Posterior vena cava (tissue), 2 donors: ENCODE results near the gene DACH2. TPM values are rescaled to one million over a fixed set of nuclear protein-coding genes. Genes with fewer than 3 reads are reported as not detected.

Source experiments
- DNase-seq: peaks from one replicate; pipeline ENCODE4 v3.0.0-alpha.2; 2020; ENCODE audit warnings: low spot score
- intact Hi-C, 2 donors: fragments of 100-400 bp; cut with DNase I; formaldehyde crosslinking; loops; one replicate each; pipeline versions ENCODE4 v1.14.1 to v1.14.2; 2022 to 2023
- total RNA-seq, 2 donors: library from RNA; stranded (reverse); fragmentation: NEBNext Ultra II Directional; extraction: Animal tissue kit (Norgen Biotek cat#: 25700); gene quantifications; one replicate each; pipeline ENCODE4 v1.2.1, GENCODE V29; 2021
- donor health status: DM: yes; HTN: yes; CAD: no.
- donor health status: DM: yes; HTN: yes; CAD: no.

The DACH2 gene
- total RNA-seq, 2 donors from 2014 or later = not detected

DNA sequence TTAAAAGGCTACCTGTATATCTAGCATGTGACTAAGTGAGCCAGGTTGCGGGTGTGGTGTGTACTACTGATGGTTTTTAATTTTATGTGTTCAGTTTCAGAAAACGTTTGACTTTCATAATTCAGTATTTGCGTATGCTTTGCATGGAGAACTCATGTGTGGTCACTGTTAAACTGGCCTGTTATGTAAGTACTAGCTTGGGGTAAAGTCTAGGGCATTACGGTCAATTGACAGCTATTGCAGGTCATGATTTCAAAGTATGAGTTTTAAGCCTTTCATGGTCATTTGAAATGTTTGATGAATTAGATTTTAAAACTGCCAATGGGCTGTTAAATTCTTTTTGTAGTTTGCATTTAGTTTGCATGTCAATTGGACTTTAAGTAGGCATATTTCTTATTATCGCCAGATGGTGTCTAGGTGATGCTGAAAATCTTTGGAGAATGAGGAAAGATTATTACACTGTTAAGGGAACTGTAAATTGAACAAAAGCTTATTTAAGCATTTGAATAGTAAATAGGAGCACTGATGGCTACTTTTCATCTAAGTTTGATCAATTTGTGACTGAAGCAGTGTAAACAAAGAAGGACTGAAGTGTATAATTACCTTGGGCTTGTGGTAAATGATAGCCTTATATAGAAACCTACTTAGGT, 563.4 kb downstream of the DACH2 start:
- no peak for DNase-seq
- intact Hi-C loops = no loop called here

DNA sequence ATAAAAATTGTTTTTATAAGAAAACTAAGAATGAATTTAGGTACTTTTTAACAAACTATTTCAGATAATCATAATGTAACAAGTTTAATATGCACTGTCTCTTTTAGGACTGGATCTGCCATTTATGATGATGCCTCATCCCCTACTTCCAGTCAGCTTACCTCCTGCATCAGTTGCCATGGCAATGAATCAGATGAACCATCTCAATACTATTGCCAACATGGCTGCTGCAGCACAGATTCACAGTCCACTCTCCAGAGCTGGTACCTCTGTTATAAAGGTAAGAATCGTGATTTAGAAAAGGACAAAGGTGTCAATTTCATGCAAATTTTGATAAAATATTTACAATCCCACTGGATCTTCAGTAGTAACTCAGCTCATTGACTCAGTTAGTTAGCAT, 566.2 kb downstream of the DACH2 start:
- intact Hi-C loops = no loop called here
- DNase-seq = no peak

DNA sequence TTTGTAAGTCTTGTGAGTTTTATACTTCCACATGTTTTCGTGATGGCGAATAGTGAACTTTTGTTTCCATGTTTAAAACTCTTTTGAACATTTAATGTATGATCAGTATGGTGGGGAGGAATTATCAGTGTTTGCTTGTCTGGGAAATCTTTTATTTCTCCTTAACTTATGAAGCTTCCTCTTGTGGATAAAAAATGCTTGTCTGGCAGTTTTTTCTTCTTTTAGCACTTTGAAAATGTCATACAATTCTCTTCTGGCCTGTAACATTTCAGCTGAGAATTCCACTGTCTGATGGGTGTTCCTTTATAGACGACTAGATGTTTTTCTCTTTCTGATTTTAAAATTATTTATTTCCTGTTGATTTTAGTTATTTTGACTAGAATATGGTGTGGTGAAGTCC, 576.0 kb downstream of the DACH2 start:
- no peak for DNase-seq
- intact Hi-C loops = no loop called here

DNA sequence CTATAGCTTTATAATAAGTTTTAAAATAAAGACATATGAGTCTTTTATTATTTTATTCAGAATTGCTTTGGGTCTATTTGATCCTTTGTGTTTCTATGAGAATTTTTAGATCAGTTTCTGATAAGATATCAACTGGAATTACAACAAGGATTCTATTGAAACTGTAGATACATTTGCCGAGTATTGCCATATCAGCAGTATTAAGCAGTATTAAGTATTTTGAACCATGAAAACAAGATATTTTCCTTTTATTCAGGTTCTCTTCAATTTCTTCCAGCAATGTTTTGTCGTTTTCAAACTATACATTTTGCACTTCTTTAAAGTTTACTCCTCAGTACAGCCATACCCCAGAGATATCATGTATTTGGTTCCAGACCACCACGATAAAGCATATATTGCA, 598.8 kb downstream of the DACH2 start:
- DNase-seq = no peak
- intact Hi-C loops = no loop called here

DNA sequence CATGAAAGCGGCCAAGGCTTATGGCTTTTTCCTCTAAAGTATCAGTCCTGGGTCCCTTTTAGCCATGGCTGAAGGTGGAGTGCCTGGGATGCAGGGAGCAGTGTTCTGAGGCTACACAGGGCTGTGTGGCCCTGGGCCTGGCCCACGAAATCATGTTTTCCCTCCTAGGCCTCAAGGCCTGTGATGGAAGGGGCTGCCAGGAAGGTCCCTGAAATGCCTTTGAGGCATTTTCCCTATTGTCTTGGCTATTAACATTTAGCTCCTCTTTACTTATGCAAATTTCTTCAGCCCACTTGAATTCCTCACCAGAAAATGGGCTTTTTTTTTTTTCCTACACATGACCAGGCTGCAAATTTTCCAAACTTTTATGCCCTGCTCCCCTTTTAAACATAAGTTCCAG, 657.0 kb downstream of the DACH2 start:
- intact Hi-C loops = no loop called here
- no peak for DNase-seq

DNA sequence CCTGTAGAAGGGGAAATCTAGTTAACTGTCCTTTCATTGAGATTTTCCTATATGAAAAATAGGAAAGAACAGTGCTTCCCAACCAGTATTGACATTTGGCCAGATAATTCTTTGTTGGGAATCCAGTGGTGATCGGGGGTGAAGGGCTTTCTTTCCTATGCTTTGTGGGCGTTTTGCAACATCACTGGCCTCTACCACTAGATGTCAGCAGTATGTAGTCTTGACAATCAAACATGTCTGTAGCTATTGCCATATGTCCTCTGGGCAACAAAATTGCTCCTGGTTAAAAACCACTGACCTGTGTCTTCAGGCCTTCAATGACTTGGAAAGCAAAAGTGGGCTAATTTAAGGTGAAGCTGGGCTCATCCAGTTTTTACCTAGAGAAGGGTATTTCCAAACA, 658.5 kb downstream of the DACH2 start:
- intact Hi-C loops = no loop called here
- no peak for DNase-seq

DNA sequence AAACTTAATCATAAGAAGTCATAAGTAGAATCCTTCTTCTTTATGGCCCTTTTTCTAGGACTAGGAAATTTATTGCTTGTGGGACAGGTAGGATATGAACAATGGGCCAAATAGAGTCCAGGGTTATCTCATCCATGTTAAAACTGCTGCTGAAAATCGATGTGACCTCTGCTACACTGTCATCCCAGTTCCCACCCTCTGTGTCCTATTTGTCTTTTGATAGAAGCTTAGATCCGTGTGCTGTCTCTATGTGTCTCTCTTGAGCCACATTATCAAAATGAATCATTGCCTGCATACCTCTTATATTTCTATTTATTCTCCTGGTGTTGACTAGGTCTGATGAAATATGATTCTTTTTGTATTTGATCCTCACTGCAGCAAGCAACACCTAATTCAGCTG, 661.4 kb downstream of the DACH2 start:
- no peak for DNase-seq
- intact Hi-C loops = no loop called here

DNA sequence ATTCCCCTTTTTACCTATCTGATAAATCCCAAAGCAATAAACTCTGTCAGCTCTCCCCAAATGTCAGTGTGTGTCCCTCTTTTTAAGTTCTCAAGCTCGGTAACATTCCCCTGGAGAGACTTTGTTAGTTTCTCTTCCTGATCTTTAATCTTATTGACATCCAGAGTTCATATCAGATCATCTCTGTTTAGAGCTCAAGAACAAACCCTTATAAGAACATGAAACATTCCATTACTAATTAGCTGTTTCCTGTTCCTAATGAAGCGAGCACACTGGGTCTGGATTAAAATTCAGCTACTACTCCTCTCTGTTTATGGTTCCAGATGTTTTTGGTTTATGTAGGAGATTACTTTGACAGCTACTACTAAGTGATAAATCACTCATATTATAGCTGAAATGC, 681.5 kb downstream of the DACH2 start:
- intact Hi-C loops = no loop called here

DNA sequence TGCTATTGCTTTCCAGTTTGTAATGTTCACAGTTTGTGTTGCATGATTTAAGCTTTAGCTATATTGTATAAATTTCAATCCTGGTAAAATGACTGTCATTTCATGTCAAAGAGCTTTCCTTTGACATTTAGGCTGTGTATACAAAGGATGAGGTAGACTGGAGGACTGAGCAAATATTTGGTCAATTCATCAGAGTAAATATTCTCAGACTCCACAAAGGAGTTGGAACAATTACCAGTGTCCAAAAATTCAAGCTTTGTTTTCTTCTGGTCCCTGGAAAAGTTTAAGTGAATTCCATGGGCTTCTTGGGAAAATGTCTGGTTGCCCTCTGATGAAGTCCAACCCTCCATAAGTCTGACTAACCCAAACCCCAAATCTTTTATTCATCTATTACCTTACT, 682.4 kb downstream of the DACH2 start:
- intact Hi-C loops = no loop called here
- DNase-seq = no peak

More for the DNA sequence above, 681.5 kb downstream of the DACH2 start:
- no peak for DNase-seq

DNA sequence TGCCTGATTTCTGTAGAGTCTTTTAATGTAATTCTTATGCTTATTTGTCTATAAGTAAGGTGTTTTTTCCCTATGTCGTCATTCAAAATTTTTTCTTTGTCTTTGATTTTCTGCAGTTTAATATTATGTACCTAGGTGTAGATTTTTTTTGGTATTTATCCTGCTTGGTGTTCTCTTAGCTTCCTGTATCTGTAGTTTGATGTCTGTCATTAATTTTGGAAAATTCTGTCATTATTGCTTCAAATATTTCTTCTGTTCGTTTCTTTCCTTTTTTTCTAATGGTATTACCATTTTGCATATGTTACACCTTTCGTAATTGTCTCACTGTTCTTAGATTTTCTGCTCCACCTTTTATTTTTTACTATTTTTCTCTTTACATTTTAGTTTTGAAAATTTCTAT, 696.9 kb downstream of the DACH2 start:
- DNase-seq = no peak
- intact Hi-C loops = no loop called here

Other genes with a start within 250 kb of the DACH2 start
- 10 to 100 TPM; 20.7 to 24.8 TPM for gene CHM, start 100.9 kb upstream of the DACH2 start, total RNA-seq